Superior temporal gyrus (tissue), 1 donor: ENCODE results near the gene PARD6G.

Experiments used
- DNase-seq: peaks from one replicate; pipeline ENCODE4 v3.0.0-alpha.2; 2016; ENCODE audit errors: extremely low spot score

The PARD6G gene

GRCh38 chr18:80147037-80147417, 100.3 kb downstream of the PARD6G start:
- no peak for DNase-seq

DNA sequence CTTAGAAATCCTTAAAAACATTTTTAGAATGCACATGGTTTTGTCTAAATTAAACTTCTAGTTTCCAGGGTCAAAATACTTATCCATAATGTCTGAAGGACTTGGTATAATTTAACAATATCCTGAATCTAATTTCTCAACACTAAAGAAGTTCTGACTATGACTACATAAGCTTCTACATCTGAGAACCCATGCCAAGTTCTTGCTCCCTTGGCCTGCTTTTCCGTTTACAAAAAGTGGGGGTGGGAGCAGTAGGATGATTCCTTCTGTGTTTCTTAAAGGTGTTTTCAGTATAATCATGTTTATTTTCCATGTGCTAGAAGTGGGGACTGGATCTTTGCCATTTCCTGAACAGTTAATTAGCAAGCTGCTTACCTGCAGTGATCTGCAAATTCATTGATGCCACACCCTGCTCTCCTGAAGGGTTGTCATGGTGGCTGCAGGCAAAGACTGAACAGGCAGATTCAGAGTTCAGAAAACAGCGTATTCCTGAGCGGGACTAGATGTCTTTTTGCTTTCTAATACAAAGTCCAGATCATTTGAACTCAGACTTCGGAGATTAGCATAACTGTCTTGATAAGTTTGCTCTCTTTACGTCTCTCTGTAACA, 102.0 kb downstream of the PARD6G start:
- DNase-seq: no peak

- DNase-seq: no peak
These were observed 103.4 kb downstream of the PARD6G start for GRCh38 chr18:80143881-80144280.

DNA sequence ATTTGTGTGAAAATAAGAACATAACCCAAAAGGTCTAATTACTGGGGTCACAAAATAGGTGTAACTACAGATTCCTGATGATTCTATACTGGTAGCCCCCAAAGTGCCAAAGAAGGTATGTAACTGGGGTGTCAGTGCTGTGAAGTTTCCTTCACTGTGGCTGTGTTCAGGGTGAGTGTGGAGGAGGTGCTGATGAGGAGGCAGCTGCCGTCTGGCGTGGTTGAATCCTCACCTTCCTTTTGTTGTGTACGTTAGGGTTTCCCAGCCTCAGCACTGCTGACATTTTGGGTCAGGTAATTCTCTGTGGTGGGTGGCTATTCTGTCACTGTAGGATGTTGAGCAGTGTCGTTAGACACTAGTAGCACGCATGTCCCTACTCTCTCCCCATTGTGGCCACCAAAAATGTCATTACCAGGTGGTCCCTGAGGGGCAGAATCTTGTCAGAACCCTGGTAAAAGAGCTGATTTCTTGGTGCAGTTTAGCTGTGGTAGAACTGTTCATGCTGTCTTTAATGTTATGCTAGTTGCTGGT, 106.8 kb downstream of the PARD6G start:
- DNase-seq: no peak

DNA sequence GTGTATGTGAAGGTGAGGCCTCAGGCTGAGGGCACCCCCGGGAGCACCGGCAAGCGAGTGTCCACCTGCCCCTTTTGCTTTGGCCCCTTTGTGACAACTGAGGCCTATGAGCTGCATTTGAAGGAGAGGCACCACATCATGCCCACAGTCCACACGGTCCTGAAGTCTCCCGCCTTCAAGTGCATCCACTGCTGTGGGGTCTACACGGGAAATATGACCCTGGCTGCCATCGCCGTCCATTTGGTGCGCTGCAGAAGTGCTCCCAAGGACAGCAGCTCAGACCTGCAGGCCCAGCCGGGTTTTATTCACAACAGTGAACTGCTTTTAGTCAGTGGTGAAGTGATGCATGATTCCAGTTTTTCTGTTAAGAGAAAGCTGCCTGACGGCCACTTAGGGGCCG, 109.3 kb downstream of the PARD6G start:
- no peak for DNase-seq

DNA sequence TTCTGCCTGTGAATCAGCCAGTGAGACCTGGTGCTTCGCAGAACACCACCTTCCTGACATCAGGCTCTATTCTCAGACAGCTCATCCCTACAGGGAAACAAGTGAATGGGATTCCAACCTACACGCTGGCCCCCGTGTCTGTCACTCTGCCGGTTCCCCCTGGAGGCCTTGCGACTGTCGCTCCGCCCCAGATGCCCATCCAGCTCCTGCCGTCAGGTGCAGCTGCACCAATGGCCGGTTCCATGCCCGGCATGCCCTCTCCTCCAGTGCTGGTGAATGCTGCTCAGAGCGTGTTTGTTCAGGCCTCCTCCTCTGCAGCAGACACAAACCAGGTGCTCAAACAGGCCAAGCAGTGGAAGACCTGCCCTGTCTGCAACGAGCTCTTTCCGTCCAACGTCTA, 110.2 kb downstream of the PARD6G start:
- no peak for DNase-seq

DNA sequence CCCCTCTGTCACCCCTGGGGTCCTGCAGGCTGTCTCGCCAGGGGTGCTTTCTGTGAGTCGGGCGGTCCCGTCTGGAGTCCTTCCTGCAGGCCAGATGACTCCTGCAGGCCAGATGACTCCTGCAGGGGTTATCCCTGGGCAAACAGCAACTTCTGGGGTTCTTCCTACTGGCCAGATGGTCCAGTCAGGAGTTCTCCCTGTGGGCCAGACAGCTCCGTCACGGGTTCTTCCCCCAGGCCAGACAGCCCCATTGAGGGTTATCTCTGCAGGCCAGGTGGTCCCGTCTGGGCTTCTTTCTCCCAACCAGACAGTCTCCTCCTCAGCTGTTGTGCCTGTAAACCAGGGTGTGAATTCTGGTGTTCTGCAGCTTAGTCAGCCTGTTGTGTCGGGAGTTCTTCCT, 110.6 kb downstream of the PARD6G start:
- no peak for DNase-seq

- no peak for DNase-seq
These were observed 112.2 kb downstream of the PARD6G start for GRCh38 chr18:80135136-80135535.

- DNase-seq: no peak
These were observed 114.2 kb downstream of the PARD6G start for GRCh38 chr18:80133124-80133523.

GRCh38 chr18:80132180-80132812, 115.0 kb downstream of the PARD6G start:
- no peak for DNase-seq

DNA sequence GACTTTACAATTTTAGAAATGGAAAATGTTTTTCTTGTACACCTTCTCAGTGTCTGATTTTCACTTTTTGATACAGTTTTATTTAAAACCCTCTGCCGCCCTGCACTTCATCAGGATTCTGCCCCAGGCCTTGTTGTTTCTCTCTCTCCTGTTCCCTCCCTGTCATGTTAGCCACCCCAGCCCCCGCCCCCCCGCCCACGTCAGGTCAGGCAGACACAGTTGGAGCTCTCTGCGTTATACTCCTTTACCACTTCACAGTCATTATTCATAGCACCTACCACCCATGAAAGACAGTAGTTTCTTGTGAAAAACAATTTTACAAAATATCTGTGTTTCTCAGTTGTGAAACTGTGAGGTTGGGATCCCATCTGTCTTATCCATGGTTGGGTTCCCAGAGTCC, 116.8 kb downstream of the PARD6G start:
- no peak for DNase-seq

DNA sequence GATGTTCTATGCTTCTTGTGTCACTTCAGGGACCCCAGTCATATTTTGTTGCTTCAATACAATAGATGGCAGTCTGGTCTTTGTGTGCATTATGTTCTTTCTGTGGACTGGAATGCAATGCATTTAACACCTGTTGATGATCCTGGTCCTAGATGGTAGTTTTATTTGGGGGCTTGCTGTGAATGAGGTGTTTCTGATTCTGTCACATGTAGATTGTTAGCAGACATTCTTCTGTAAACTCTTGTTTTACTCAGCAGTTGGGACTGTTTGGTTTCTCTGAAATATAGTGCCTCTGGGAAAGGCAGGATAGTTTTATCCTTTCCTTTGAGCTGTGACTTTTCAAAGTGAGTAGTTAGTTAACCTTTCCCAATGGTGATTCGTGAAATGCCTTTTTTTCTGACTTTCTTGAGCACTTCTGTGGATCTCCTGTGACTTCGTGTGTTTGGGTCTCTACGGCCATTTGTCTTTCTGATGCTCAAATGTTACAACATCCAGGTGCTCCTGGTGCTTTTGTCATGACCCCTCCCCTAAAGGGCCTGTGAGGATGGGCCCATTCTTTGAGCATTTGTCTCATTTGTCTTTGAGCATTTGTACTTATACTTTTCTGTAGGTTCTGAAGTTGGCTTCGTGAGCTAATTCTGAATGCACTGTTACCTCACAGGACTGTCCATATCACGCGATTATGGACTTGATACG, 117.5 kb downstream of the PARD6G start:
- DNase-seq: no peak

DNA sequence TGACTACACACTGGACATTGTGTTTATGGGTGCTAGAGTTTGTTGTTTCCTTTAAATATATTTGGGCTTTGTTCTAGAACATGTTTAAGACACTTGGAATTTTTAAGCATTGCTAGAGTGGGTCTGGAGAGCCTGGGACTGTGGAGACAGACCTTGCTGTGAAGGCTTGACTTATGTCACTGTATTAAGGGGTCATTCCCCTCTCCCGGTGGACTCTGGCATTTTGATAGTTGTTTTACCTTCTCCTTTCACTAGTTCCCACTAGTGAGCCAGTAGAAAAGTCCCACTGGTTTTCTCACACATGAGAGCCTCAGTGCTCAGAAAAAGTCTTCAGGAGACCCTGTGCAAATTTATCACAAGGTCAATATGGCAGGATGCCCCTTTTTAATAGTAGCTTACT, 119.7 kb downstream of the PARD6G start:
- no peak for DNase-seq

DNA sequence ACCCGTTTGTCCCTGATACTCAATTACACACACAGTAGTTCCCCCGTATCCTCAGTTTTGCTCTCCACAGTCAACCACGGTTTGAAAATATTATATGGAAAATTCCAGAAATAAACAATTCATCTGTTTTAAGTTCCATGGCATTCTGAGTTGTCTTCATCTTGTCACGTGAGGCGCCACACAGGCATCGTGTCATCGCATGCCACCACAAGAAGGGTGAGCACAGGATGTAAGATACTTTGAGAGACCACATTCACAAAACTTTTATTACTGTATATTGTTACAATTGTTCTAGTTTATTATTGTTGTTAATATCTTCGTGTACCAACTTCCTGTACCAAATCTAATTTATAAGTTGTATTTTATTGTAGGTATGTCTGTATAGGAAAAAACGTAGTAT, 120.5 kb downstream of the PARD6G start:
- DNase-seq: no peak

GRCh38 chr18:80124131-80124530, 123.2 kb downstream of the PARD6G start:
- DNase-seq: no peak

GRCh38 chr18:80120932-80121331, 126.4 kb downstream of the PARD6G start:
- DNase-seq: no peak

- no peak for DNase-seq
These were observed 128.2 kb downstream of the PARD6G start for GRCh38 chr18:80119111-80119510.

DNA sequence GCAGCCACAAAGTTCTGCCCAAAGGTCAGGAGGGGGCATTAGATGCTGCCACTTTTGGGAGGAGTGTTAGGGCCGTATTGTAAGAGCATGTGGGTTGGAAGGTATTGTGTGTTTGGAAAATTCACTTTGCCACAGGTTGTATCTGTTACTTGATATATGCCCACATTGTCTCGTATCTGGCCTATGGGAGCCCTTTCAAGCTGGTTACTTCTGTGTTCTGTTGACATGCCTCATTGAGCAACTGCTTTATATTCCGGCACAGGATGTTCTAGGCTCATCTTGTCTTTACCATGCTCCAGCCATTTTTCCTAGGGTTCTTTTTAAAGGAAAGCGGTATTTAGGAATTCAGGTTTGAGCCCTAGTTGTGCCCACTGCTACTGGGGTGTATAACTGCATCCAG, 132.3 kb downstream of the PARD6G start:
- DNase-seq: no peak

- DNase-seq: no peak
These were observed 134.6 kb downstream of the PARD6G start for GRCh38 chr18:80112624-80113248.

DNA sequence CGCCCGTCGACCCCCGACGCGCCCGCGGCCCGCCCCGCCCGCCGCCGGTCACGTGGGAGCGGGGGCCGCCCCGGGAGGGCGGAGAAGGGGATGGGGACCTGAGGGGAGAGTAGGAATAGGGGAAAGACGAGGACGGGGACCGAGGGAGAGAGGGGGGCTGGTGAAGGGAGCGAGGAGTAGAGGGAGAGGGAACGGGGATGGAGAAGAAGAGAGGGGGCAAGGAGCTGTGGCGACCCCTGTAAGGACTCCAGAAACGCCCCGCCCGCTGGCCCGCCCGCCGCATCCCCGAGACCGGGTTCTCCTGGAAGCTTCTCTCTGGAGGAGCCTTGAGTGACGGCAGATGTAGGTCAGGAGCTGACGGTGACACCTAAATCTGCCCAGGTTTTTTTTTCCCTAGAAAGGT, 137.6 kb downstream of the PARD6G start:
- DNase-seq: no peak

DNA sequence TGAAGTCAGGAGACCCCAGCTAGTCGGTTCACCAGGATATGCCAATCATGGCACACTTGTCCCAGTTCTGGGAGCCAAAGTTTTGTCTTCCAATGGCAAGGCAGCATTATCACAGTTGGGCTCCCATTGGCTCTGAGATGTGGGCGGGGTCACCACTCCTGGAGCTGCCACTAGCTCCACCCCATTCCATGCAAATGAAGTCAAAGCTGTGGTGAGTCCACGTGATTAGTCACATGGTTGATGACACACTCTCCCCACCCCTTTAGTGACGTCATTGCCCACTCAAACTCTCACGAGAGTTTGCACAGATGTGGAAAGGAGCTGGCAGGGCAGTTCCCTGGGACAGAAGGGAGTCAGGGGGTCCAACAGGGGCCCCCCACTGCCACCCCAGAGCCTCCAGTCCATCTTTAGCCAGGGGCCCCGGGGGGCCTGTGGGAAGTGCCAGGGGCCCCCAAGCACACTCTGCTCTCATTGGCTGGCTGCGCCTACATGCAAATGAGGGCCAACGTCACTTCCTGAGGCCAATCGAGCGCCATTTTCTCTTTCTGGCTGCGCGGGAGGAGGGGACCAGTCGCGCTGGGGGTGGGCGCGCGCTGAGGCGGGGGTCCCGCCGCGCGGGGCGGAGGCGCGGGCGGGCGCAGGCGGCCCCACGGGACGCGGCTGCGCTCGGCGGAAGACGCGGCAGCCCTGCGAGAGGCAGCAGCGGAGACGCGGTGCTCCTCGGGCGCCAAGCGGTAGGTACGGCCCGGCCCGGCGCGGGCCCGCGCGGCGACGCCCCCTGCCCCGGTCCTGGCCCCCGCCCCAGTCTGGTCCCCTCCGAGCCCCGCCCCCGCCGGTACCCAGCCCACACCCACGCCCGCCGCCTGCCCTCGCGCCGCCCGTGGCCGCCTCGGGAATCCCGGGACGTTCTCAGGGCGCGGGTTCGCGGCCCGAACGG, 138.3 kb downstream of the PARD6G start, which contains the start of gene ADNP2:
ADNP2 (plus strand) TSS at position 524 of the 937 bp plus-strand sequence. CDS start 8,281 bp downstream, outside the sequence.
- peak; percentile 90 for DNase-seq
